ENCODE measurements around the gene GALNT14.

The GALNT14 gene

DNA sequence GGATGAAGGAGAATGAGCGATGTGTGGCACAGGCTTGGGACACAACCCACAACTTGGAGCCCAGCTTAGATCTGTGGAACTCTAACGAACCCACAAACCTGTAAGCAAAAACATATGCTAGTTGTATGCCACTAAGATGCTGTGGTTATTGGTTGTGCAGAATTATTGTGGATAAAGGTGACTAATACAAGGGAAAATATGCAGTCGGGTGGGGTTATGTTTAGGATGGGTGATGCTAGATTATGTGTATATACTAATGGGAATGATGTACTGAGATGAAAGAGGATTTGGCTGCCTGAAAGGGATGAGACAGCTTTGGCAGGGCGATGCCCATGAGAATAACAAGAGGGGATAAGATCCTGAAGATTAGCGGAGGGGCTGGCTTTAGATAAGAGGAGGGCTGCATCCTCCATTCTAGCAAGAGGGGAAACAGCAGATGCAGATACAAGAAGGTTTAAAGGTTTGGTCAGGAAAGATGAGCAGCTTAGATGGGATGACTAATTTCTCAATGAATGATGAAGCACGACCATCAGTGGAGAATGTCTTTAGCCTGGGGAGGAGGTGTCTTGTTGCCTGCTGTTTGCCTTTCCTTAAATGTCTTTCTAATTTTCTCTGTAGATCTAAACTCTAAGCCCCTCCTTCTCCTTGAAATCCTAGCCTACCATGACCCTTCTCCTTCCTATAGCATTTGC is 49.6 kb downstream of the GALNT14 start:
- no peaks in the 10 kb centered on the region for H3K79me2 ChIP-seq (ENCODE audit: insufficient read depth, low read depth)
- H2AFZ ChIP-seq (ENCODE audit: low read depth) = no peak overlapping the region

GRCh38 chr2:31087491-31087890 is 50.7 kb downstream of the GALNT14 start:
- Histone ChIP-seq H2AFZ (ENCODE audit: low read depth) (no peak overlapping the region), H3K79me2 (ENCODE audit: insufficient read depth, low read depth) (no peaks in the 10 kb centered on the region), H3K27ac (no peak overlapping the region), H3K4me3 (IDR thresholded peaks at IDR 0.05; ENCODE audit: insufficient read depth, low read depth, low read length) (no peak overlapping the region), H3K36me3 (ENCODE audit: insufficient read depth) (no peaks in the 10 kb centered on the region), H3K27me3 (ENCODE audit: insufficient read depth, low read depth) (no peaks in the 10 kb centered on the region), H3K9ac (no peak overlapping the region), H4K20me1 (ENCODE audit: insufficient read depth) (no peaks in the 10 kb centered on the region), H3K4me2 (no peak overlapping the region), H3K4me1 (ENCODE audit: low read depth, poor library complexity, severe bottlenecking) (no peaks in the 10 kb centered on the region)
- TF ChIP-seq, protein P1, sequence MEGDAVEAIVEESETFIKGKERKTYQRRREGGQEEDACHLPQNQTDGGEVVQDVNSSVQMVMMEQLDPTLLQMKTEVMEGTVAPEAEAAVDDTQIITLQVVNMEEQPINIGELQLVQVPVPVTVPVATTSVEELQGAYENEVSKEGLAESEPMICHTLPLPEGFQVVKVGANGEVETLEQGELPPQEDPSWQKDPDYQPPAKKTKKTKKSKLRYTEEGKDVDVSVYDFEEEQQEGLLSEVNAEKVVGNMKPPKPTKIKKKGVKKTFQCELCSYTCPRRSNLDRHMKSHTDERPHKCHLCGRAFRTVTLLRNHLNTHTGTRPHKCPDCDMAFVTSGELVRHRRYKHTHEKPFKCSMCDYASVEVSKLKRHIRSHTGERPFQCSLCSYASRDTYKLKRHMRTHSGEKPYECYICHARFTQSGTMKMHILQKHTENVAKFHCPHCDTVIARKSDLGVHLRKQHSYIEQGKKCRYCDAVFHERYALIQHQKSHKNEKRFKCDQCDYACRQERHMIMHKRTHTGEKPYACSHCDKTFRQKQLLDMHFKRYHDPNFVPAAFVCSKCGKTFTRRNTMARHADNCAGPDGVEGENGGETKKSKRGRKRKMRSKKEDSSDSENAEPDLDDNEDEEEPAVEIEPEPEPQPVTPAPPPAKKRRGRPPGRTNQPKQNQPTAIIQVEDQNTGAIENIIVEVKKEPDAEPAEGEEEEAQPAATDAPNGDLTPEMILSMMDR (conservative IDR thresholded peaks at IDR 0.05; ENCODE audit: low read depth, low read length) = no peak

More for the DNA sequence above, 49.6 kb downstream of the GALNT14 start:
- H4K20me1 ChIP-seq (ENCODE audit: insufficient read depth) = no peaks in the 10 kb centered on the region
- H3K27me3 ChIP-seq (ENCODE audit: insufficient read depth, low read depth) = no peaks in the 10 kb centered on the region
- no peaks in the 10 kb centered on the region for H3K4me1 ChIP-seq (ENCODE audit: low read depth, poor library complexity, severe bottlenecking)
- H3K27ac ChIP-seq = no peak overlapping the region
- H3K9ac ChIP-seq = no peak overlapping the region
- H3K4me3 ChIP-seq (IDR thresholded peaks at IDR 0.05; ENCODE audit: insufficient read depth, low read depth, low read length) = no peak overlapping the region
- TF ChIP-seq, protein P1 (conservative IDR thresholded peaks at IDR 0.05; ENCODE audit: low read depth, low read length) = no peak
- H3K4me2 ChIP-seq = no peak overlapping the region
- no peaks in the 10 kb centered on the region for H3K36me3 ChIP-seq (ENCODE audit: insufficient read depth)

- H2AFZ ChIP-seq (ENCODE audit: low read depth) = no peak overlapping the region
- H3K4me3 ChIP-seq (IDR thresholded peaks at IDR 0.05; ENCODE audit: insufficient read depth, low read depth, low read length) = no peak overlapping the region
- TF ChIP-seq, protein P1 (conservative IDR thresholded peaks at IDR 0.05; ENCODE audit: low read depth, low read length) = no peak
- H3K27ac ChIP-seq = no peak overlapping the region
- H4K20me1 ChIP-seq (ENCODE audit: insufficient read depth) = no peaks in the 10 kb centered on the region
- H3K27me3 ChIP-seq (ENCODE audit: insufficient read depth, low read depth) = no peaks in the 10 kb centered on the region
- H3K4me1 ChIP-seq (ENCODE audit: low read depth, poor library complexity, severe bottlenecking) = no peaks in the 10 kb centered on the region
- no peak overlapping the region for H3K9ac ChIP-seq
- H3K79me2 ChIP-seq (ENCODE audit: insufficient read depth, low read depth) = no peaks in the 10 kb centered on the region
- H3K4me2 ChIP-seq = no peak overlapping the region
- no peaks in the 10 kb centered on the region for H3K36me3 ChIP-seq (ENCODE audit: insufficient read depth)
Measured at GRCh38 chr2:31086590-31086989, 51.6 kb downstream of the GALNT14 start.

GRCh38 chr2:31083234-31083993 is 54.8 kb downstream of the GALNT14 start:
- H3K9ac ChIP-seq = no peak overlapping the region
- no peaks in the 10 kb centered on the region for H3K4me1 ChIP-seq (ENCODE audit: low read depth, poor library complexity, severe bottlenecking)
- TF ChIP-seq, protein P1 (conservative IDR thresholded peaks at IDR 0.05; ENCODE audit: low read depth, low read length) = no peak
- H2AFZ ChIP-seq (ENCODE audit: low read depth) = no peak overlapping the region
- no peak overlapping the region for H3K4me3 ChIP-seq (IDR thresholded peaks at IDR 0.05; ENCODE audit: insufficient read depth, low read depth, low read length)
- no peak overlapping the region for H3K27ac ChIP-seq
- no peaks in the 10 kb centered on the region for H3K79me2 ChIP-seq (ENCODE audit: insufficient read depth, low read depth)
- no peaks in the 10 kb centered on the region for H3K36me3 ChIP-seq (ENCODE audit: insufficient read depth)
- H4K20me1 ChIP-seq (ENCODE audit: insufficient read depth) = no peaks in the 10 kb centered on the region
- H3K4me2 ChIP-seq = no peak overlapping the region
- H3K27me3 ChIP-seq (ENCODE audit: insufficient read depth, low read depth) = no peaks in the 10 kb centered on the region

Data from KMS-11 (cell line).